Measurements from ENCODE around the gene GDI2.
"Not testable (repeated sequence)": the region's sequence is repeated elsewhere in the genome, so short reads cannot be mapped to it uniquely, and the experiment has no call there.

DNA sequence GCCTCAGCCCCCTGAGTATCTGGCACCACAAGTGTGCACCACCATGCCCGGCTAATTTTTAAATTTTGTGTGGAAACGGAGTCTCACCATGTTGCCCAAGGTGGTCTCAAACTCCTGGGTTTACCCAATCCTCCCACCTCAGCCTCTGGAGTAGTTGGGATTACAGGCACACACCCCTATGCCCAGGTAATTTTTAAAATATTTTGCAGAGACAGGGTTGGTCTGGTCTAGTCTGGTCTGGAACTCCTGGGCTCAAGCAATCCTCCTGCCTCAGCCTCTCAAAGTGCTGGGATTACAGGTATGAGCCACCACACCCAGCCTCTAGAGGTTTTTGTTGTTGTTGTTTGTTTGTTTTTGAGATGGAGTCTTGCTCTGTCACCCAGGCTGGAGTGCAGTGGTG, 22.9 kb upstream of the GDI2 start:
- not testable (repeated sequence) for TF ChIP-seq BHLHE40 (IDR thresholded peaks at IDR 0.05; ENCODE audit: borderline replicate concordance); ELF4 (IDR thresholded peaks at IDR 0.05); LEF1 (IDR thresholded peaks at IDR 0.05; ENCODE audit: borderline replicate concordance); FOXM1 (IDR thresholded peaks at IDR 0.05; ENCODE audit: borderline replicate concordance); FOXK2 (IDR thresholded peaks at IDR 0.05); SUZ12 (IDR thresholded peaks at IDR 0.05)

Data from HEK293T (cell line).